Sigmoid colon (tissue), 7 donors: Measurements from ENCODE around the gene ENDOV. TPM values are rescaled to one million over a fixed set of nuclear protein-coding genes. Genes with fewer than 3 reads are reported as not detected.
A peak's percentile ranks its signal among the peaks of the same experiment; 100 is the strongest.

Source experiments
- DNase-seq: peaks from one replicate; pipeline ENCODE4 v3.0.0-alpha.2; 2019
- H3K27ac ChIP-seq, 4 donors: fragments of 200-600 bp; sonication (generic); one replicate each; pipeline ENCODE4 v1.5.1; 2016 to 2019; ENCODE audit warnings: mild to moderate bottlenecking in 1 of 4
- H3K27me3 ChIP-seq, 3 donors: fragments of 200-600 bp; sonication (generic); one replicate each; pipeline ENCODE4 v1.5.1; 2019; ENCODE audit warnings: mild to moderate bottlenecking in 1 of 3
- H3K36me3 ChIP-seq, 4 donors: fragments of 200-600 bp; sonication (generic); one replicate each; pipeline ENCODE4 v1.5.1; 2016 to 2019
- H3K4me1 ChIP-seq, 4 donors: fragments of 200-600 bp; sonication (generic); one replicate each; pipeline ENCODE4 v1.5.1; 2017 to 2019
- H3K4me3 ChIP-seq, 4 donors: fragments of 200-600 bp; sonication (generic); one replicate each; pipeline ENCODE4 v1.5.1; 2017 to 2019; ENCODE audit warnings: mild to moderate bottlenecking in 2 of 4, moderate library complexity in 1 of 4
- H3K9me3 ChIP-seq, 4 donors: fragments of 200-600 bp in 3 of 4; sonication (generic) in 3 of 4; one replicate each; pipeline versions ENCODE4 v1.5.1 to v1.6.1; 2013 to 2019
- EP300 ChIP-seq, 4 donors: sonication (generic); formaldehyde crosslinking; IDR thresholded peaks; one replicate each; pipeline ENCODE4 v1.6.1; 2017; ENCODE audit warnings: antibody characterized with exemption in 4 of 4
- POLR2A ChIP-seq, 2 donors: fragments of 450-650 bp; IDR thresholded peaks; one replicate each; pipeline ENCODE4 v1.6.1; 2016; ENCODE audit warnings: antibody characterized with exemption in 2 of 2, mild to moderate bottlenecking in 2 of 2, moderate library complexity in 2 of 2
- POLR2AphosphoS5 ChIP-seq, 4 donors: sonication (generic); formaldehyde crosslinking; IDR thresholded peaks; one replicate each; pipeline ENCODE4 v1.6.1; 2017; ENCODE audit warnings: antibody characterized with exemption in 4 of 4
- WGBS, 2 donors: extraction: QIAGEN DNeasy Blood & Tissue Kit; methylation state at CpG; one replicate each; pipeline ENCODE4 v1.1.7; 2013; 5-methylcytosine and 5-hydroxymethylcytosine counted together
- intact Hi-C: fragments of 100-400 bp; cut with DNase I; formaldehyde crosslinking; loops from one replicate; pipeline ENCODE4 v1.15.1; 2023
- polyA plus RNA-seq, 3 donors: library from polyadenylated mRNA; stranded (reverse); fragments of 200-250 nt; gene quantifications; one replicate each; pipeline ENCODE4 v1.2.3, GENCODE V29; 2013
- total RNA-seq, 4 donors: library from RNA; depleted of rRNA; stranded (reverse); fragments of >200 nt; gene quantifications; one replicate each; pipeline ENCODE4 v1.1.0, GENCODE V29; 2016
- TF ChIP-seq, protein P1 (sequence below), 4 experiments: fragments of 450-650 bp in 3 of 4; fragments of 200-600 bp in 1 of 4; IDR thresholded peaks; one replicate each; pipeline ENCODE4 v1.5.1; 2016 to 2019; ENCODE audit warnings: antibody characterized with exemption in 4 of 4, mild to moderate bottlenecking in 3 of 4, moderate library complexity in 2 of 4
- donor health status: healthy with polysubstance abuse.
- donor health status: Bipolar disorder and iron deficiency.
- donor health status: healthy.

The ENDOV gene
- total and polyA plus RNA-seq, 7 donors = 9.5 to 23.5 (median 17.4) TPM

DNA sequence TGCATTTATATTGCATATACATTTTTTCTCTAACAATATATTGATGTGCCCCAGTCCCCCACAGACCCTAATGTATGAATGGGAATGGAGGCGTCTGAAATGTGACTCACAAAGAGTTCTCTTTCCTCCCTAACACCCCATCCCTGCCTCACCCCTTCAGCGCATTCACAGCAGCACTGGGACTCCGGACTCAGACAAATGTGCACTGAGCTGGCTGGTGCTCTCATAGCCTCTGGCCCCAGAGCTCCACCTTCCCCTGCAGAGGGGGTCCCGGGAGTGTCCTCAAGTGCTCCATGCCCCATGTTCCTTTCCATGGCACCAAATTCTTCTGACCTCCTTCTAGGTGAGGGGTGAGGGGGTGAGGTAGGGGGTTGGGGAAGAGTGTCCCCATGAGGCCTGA, 40.8 kb downstream of the ENDOV start:
- no peak for DNase-seq
- Histone ChIP-seq H3K4me3 (peak overlapping the region in 2 of 4 donors; percentile 78 to 82), H3K27me3 (no peaks in the 10 kb centered on the region), H3K27ac (peak overlapping the region; percentile 99), H3K4me1 (peaks cover 0 to 74% (median 53%) of the 10 kb centered on the region in 4 donors), H3K36me3 (no peaks in the 10 kb centered on the region), H3K9me3 (no peaks in the 10 kb centered on the region)
- intact Hi-C loops = loop anchor here (5.0 to 10.0 kb wide), 2 partner anchors 317 to 509 kb away; no protein-coding TSS in a partner anchor
- 72 to 80% methylated on average over 4 of the region's 4 CpGs for whole genome bisulfite sequencing, 2 donors
- TF ChIP-seq, protein P1, sequence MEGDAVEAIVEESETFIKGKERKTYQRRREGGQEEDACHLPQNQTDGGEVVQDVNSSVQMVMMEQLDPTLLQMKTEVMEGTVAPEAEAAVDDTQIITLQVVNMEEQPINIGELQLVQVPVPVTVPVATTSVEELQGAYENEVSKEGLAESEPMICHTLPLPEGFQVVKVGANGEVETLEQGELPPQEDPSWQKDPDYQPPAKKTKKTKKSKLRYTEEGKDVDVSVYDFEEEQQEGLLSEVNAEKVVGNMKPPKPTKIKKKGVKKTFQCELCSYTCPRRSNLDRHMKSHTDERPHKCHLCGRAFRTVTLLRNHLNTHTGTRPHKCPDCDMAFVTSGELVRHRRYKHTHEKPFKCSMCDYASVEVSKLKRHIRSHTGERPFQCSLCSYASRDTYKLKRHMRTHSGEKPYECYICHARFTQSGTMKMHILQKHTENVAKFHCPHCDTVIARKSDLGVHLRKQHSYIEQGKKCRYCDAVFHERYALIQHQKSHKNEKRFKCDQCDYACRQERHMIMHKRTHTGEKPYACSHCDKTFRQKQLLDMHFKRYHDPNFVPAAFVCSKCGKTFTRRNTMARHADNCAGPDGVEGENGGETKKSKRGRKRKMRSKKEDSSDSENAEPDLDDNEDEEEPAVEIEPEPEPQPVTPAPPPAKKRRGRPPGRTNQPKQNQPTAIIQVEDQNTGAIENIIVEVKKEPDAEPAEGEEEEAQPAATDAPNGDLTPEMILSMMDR (IDR thresholded peaks at IDR 0.05) = no peak
- TF ChIP-seq EP300 (IDR thresholded peaks at IDR 0.05) (no peak), POLR2A (IDR thresholded peaks at IDR 0.05) (no peak), POLR2AphosphoS5 (IDR thresholded peaks at IDR 0.05) (no peak)

DNA sequence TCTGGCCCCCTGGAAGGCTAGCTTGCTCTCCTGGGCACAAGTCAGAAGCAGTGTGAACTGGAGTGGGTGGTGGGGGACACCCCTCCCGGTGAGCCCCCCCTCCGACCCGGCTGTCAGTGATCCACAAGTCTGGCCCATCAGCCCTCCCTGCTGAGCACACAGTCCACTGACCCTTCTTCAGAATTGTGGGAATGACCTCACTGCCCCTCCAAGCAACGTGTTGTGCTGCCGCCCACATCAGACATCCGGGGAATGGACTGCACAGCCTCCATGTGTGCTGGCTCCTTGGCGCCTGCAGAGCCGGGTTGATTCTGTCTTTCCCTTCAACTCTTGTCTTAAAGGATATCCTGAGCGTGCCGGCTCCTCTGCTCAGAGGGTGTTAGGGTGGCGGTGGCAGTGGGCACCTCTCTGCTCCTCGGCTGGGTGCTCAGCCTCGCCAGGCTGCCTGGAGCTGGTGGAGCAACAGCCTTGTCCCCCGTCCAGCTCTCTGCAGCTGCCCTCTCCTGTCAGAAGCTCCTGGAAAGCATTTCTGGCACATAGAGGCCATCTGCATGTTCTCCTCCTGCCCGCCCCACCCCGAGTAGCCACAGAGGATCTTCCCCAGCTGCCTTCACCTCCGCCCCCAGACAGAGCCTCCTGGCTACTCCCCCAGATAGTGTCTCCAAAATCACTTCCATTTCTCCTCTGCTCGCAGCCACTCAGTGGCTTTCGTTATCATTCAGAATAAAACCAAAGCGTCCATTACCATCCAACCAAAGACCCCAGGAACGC, 41.7 kb downstream of the ENDOV start:
- peak in 1 of 4 donors; percentile 35 for TF ChIP-seq EP300 (IDR thresholded peaks at IDR 0.05)
- TF ChIP-seq POLR2A (IDR thresholded peaks at IDR 0.05) = no peak
- TF ChIP-seq, protein P1 (IDR thresholded peaks at IDR 0.05) = no peak
- peak; percentile 17 to 81 (median 66) for TF ChIP-seq POLR2AphosphoS5 (IDR thresholded peaks at IDR 0.05)
- peak; percentile 93 for DNase-seq
- H3K36me3 ChIP-seq = no peaks in the 10 kb centered on the region
- 78 to 80% methylated on average over 21 of the region's 21 CpGs for WGBS, 2 donors
- peaks cover 0 to 77% (median 57%) of the 10 kb centered on the region in 4 donors for H3K4me1 ChIP-seq
- no peaks in the 10 kb centered on the region for H3K9me3 ChIP-seq
- intact Hi-C loops = loop anchor here (5.0 to 10.0 kb wide), 2 partner anchors 316 to 508 kb away; no protein-coding TSS in a partner anchor
- H3K27me3 ChIP-seq = no peaks in the 10 kb centered on the region
- peak overlapping the region in 3 of 4 donors; percentile 11 to 23 (median 17) for H3K4me3 ChIP-seq
- H3K27ac ChIP-seq = peak overlapping the region; percentile 99

DNA sequence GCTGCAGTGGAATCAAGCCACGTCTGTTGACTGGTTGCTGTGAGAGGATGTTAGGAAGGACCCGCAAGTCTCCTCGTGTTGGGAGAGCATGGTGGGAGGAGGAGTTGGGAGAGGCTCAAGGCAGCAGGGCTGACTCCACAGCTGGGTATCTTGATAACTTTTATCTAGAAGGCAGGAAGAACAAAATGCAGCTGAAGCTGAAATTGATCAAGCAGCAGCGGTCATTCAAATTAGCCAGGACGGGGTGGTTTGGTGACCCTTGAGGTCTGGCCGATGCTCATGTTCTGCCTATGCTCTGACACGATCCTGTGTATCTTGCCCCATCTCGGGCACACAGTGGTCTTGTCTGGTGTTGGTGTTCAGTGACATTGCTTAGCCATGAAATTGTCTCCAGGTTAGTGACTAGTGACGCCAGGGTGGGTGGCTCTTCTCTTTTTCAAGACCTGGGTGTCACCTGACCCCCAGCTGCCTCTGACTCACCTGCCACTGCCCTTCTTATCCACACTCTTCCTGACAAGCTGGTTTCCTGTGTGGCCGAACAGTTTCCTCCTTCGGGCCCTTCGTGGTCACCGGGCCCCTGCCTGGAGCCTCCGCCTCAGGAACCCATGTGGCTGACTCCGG, 42.4 kb downstream of the ENDOV start:
- Histone ChIP-seq H3K4me3 (peak overlapping the region in 3 of 4 donors; percentile 11 to 23 (median 17)), H3K27ac (peak overlapping the region; percentile 99), H3K4me1 (peaks cover 0 to 84% (median 62%) of the 10 kb centered on the region in 4 donors), H3K36me3 (no peaks in the 10 kb centered on the region), H3K9me3 (no peaks in the 10 kb centered on the region), H3K27me3 (no peaks in the 10 kb centered on the region)
- intact Hi-C loops = loop anchor here (5.0 to 10.0 kb wide), 2 partner anchors 315 to 507 kb away; no protein-coding TSS in a partner anchor
- DNase-seq = no peak
- 64 to 81% methylated on average over 15 of the region's 15 CpGs for WGBS, 2 donors
- TF ChIP-seq, protein P1 (IDR thresholded peaks at IDR 0.05) = no peak
- TF ChIP-seq POLR2AphosphoS5 (IDR thresholded peaks at IDR 0.05) = no peak
- no peak for TF ChIP-seq EP300 (IDR thresholded peaks at IDR 0.05)
- no peak for TF ChIP-seq POLR2A (IDR thresholded peaks at IDR 0.05)

DNA sequence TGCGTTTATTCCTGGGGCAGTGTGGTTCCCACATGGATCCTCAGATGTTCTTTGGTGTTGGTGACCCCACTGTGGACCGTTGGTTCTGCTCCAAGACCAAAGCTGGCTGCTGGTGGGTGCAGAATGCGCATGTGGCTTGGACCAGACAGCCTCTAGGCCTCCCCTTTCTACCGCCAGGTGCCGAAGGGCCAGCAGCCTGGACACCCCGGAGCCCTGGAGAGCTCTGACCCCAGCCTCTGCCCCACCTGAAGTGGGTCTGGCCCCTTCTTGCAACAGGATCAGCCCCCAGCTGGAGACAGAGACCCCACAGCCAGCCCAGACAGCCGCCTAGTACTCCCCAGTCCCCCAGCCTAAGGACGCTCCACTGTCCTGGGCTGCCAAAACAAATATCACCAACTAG, 43.0 kb downstream of the ENDOV start:
- DNase-seq = no peak
- no peak for TF ChIP-seq POLR2AphosphoS5 (IDR thresholded peaks at IDR 0.05)
- TF ChIP-seq EP300 (IDR thresholded peaks at IDR 0.05) = no peak
- Histone ChIP-seq H3K27me3 (no peaks in the 10 kb centered on the region), H3K9me3 (no peaks in the 10 kb centered on the region), H3K4me1 (peaks cover 0 to 89% (median 62%) of the 10 kb centered on the region in 4 donors), H3K36me3 (no peaks in the 10 kb centered on the region), H3K27ac (peak overlapping the region in 3 of 4 donors; percentile 99), H3K4me3 (no peak overlapping the region)
- intact Hi-C loops = loop anchor here (5.0 to 10.0 kb wide), 2 partner anchors 314 to 507 kb away; no protein-coding TSS in a partner anchor
- 84 to 89% methylated on average over 8 of the region's 8 CpGs for WGBS, 2 donors

DNA sequence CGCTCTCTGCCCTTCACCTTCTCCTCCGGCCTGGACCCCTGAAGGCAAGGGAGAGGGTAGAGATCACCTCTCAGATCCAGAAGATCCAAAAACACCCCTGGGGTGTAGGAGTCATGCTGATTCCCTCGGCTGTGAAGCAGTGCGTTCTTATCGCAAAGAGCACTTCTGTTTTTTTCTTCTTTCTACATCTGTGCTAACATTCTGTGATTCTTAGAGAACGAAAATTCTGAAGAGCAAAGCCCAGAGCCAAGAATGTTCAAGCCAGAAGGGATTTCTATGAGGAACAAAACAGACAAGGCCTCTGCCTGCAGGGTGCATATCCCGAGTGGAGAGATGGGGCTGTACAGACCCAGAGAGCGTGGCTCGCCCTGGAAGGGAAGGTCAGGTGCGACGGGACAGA, 44.3 kb downstream of the ENDOV start:
- no peak for DNase-seq
- WGBS, 2 donors = 78 to 80% methylated on average over 11 of the region's 11 CpGs
- Histone ChIP-seq H3K36me3 (no peaks in the 10 kb centered on the region), H3K4me1 (peaks cover 0 to 78% (median 56%) of the 10 kb centered on the region in 4 donors), H3K4me3 (no peak overlapping the region), H3K9me3 (no peaks in the 10 kb centered on the region), H3K27ac (peak overlapping the region in 2 of 4 donors; percentile 76 to 99), H3K27me3 (no peaks in the 10 kb centered on the region)
- intact Hi-C loops = loop anchor here (5.0 to 10.0 kb wide), 2 partner anchors 313 to 506 kb away; no protein-coding TSS in a partner anchor
- TF ChIP-seq, protein P1 (IDR thresholded peaks at IDR 0.05) = no peak
- TF ChIP-seq POLR2A (IDR thresholded peaks at IDR 0.05) (no peak), EP300 (IDR thresholded peaks at IDR 0.05) (no peak), POLR2AphosphoS5 (IDR thresholded peaks at IDR 0.05) (no peak)
